ENCODE results near the gene NPRL2.

Gene NPRL2

DNA sequence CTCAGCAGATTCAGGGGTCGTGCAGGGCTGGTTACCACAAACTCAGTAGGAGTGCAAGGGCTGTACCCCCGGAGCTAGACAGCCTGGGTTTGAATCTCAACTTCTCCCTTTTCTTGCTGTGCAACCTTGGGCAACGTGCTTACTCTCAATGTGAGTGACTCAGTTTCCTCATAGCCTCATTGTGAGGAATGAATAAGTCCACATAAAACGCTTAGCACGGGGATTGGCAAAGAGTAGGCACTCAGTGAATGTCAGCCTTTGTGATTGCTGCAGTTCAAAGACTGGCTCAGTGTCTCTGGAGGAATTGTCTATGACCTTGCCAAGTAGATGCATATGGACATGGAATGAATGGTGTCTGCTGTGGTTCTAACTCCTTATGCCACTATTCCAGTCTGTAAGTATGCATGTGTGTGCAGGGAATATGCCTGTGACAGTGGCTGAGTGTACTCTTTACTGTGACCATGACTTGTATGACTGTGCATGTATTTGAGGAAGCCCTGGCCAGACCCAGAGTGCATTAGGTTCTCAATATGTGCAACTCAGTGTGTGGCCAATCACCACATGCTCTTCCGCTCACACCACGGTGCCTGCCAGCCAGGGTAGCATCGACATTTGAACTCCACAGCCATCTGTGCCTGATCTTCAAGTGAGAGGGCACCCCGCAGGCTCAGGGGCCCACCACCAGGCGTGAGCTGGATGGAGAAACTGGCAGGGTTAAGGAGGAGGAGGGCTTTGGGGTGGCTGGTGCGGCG is 50.5 kb downstream of the NPRL2 start:
- no peak for DNase-seq (ENCODE audit: low spot score)
- TF ChIP-seq, protein P1, sequence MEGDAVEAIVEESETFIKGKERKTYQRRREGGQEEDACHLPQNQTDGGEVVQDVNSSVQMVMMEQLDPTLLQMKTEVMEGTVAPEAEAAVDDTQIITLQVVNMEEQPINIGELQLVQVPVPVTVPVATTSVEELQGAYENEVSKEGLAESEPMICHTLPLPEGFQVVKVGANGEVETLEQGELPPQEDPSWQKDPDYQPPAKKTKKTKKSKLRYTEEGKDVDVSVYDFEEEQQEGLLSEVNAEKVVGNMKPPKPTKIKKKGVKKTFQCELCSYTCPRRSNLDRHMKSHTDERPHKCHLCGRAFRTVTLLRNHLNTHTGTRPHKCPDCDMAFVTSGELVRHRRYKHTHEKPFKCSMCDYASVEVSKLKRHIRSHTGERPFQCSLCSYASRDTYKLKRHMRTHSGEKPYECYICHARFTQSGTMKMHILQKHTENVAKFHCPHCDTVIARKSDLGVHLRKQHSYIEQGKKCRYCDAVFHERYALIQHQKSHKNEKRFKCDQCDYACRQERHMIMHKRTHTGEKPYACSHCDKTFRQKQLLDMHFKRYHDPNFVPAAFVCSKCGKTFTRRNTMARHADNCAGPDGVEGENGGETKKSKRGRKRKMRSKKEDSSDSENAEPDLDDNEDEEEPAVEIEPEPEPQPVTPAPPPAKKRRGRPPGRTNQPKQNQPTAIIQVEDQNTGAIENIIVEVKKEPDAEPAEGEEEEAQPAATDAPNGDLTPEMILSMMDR (IDR thresholded peaks at IDR 0.05; ENCODE audit: extremely low read depth, missing control alignments), result no peak

DNA sequence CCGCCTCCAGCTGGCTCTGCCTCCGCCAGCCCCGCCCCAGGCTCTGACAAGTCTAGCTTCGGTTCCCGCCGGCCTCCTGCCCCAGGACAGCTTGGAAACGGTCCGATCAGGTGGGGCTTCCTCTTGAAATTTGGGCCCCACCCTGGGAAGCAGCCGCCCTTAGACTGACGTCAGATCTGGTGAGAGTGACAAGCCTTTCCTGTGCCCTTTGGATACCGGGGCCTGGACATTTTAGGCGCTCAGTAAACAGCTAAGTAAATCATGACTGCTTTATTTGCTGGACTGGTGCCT is 51.0 kb downstream of the NPRL2 start:
- TF ChIP-seq, protein P1 (IDR thresholded peaks at IDR 0.05; ENCODE audit: extremely low read depth, missing control alignments), result no peak
- DNase-seq (ENCODE audit: low spot score), result no peak

DNA sequence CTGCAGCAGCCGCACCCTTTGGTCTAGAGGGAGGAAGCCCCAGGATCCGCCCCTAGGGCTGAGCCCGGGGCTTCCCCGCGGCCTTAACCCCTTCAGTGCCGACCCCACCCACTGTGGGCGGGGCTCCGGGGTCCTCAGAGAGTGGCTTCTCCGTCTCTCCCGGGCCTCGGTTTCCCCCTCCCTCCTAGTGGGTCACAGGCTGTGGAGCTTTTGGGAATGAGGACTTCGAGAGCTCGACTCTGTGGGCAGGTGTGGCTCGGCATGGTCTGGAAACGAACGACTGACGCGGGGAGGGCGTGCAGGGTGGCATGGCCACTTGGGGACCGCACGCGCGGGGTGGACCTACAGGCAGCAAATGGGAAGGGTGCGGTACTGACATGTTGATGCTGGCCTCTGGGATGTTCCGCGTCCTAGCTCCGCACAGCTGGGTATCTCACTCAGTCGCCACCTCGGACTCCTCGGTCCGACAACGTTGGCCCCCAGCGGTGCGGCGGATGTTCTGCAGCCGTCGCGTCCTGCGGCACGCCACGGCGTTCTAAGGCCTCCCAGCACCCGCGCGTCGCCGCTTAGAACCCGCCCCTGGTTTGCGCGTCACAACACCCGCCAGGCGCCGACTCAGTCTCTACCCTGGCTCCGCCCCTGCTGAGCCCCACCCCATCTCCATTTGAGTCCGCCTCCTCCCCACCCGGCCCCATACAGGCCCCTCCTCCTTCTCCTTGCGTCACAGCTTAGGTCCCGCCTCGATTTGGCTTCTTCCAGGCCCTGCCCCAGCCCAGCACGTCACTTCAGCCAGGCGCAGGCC is 51.5 kb downstream of the NPRL2 start, which contains the start of the genes HYAL3 and NAA80:
TSS of gene HYAL3 (minus strand) at position 570 of the 802 bp plus-strand sequence. CDS start 3,803 bp downstream, outside the sequence.
TSS of gene NAA80 (minus strand) at position 570 of the 802 bp plus-strand sequence. CDS start 1,942 bp downstream, outside the sequence.
- TF ChIP-seq, protein P1 (IDR thresholded peaks at IDR 0.05; ENCODE audit: extremely low read depth, missing control alignments), result no peak
- DNase-seq (ENCODE audit: low spot score), result peak; percentile 98

DNA sequence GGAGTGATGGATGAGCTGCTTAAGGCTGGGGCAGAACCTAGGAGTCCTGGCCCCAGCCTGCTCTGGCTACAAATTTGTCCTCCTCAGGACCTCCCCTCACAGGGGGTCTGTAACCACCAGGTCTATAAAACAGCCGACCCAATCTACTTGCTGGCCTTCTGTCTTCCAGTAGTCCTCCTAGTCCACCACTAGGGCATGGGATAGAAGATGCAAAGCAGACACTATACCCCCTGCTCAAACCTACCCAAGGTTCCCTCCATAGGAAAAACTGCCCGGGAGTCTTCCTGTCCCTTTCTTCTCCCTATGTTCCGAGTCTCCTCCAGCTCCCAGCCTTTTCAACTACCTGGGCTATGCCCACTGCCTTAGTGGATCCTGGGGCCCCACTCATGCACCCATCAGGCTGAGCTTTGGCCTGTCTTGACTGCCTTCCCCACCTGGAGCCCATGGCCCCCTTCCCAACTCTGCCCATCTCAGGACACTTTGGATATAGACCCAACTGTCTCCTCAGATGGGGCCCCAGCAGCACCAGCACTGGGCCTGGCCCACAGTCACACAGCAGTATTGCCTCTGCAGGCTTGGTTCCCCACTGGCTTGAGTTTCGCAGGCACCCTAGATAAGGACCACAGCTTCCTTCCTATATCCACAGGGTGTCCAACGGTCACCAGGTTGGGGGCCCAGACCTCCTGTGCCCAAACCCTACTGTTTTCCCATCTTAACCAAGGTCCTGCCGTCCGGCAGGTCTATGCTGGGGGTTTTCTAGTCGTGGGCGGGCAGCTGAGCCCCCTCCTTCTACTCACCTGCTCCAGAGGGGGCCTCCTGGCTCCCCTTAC is 52.5 kb downstream of the NPRL2 start:
- TF ChIP-seq, protein P1 (IDR thresholded peaks at IDR 0.05; ENCODE audit: extremely low read depth, missing control alignments), result no peak
- no peak for DNase-seq (ENCODE audit: low spot score)

DNA sequence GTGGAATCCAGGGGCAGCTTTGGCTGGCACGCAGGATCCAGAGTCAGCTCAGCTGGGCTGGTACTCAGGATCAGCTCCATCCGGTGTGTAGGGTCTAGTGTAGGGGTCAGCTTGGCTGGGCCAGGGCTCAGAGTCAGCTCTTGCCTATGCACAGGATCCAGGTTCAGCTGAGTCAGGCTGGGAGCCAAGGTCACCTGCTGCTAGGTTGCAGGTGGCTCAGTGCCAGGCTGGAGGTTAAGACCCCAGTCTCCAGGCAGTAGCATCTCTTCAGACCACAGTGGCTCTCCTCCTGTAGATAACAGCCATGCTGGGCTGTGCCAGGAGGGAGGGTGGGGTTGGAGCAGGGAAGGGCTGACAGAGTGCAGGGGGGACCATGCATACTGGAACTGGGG is 53.2 kb downstream of the NPRL2 start:
- TF ChIP-seq, protein P1 (IDR thresholded peaks at IDR 0.05; ENCODE audit: extremely low read depth, missing control alignments), result no peak
- DNase-seq (ENCODE audit: low spot score), result no peak

Measured in GM20000 (cell line).